CD4-positive, alpha-beta T cell treated with Interleukin-17A for 1 hour (primary cell): Measurements from ENCODE around the gene MRPS34.

Source experiments
- DNase-seq: peaks from one replicate; pipeline ENCODE4 v3.0.0-alpha.2; 2020

MRPS34 gene

DNA sequence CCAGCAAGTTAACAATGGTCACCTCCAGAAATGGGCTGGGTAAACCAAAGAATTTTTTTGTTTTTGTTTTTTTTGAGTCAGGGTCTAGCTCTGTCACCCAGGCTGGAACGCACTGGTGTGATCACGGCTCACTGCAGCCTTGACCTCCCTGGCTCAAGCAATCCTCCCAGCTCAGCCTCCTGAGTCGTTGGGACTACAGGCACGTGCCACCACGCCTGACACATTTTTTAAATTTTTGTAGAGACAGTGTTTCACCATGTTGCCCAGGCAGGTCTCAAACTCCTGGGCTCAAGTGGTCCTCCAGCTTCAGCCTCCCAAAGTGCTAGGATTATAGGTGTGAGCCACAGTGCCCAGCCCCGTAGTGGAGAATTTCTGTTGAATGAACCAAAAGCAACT, 7.7 kb upstream of the MRPS34 start:
- DNase-seq, result no peak

DNA sequence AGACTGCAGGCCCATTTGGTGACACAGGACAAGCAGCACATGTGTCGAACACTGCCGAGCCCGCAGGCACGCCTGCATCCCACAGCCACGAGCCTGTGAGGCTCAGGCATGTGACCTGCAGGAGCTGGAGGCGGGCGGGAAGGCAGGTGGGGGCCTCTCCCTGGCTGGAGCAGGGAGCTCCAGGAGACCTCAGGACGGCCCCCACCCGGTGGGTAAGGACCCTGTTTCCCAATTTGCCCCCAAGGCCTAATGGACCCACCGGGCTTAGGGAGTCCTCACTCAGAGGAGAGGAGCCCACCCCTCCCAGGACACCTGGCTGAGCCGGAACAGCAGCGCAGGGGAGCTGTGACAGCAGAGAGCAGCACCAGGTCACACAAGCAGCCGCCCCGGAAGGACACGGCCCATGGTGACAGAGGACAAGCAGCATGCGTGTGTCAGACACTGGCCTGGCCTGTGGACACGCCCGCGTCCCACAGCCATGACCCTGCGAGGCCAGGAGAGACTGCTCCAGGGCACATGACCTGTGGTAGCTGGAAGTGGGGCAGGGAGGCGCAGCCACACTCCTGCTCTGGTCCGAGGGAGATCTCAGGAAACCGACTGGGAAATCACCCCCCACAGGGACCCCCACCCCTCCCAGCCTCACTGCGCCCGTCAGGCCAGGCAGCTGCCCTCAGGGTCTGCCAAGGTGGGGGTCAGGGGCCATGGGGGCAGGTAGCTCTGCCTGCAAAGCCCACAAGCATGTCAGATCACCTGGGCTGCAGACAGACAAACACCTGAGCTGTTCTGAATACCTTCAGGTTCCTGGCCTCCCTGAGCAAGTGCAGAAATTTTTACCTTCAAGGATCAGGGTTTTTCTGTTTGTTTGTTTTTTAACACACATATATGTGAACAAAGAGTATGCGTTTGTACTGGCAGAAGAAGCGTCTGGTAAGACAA, 7.1 kb upstream of the MRPS34 start:
- no peak for DNase-seq

DNA sequence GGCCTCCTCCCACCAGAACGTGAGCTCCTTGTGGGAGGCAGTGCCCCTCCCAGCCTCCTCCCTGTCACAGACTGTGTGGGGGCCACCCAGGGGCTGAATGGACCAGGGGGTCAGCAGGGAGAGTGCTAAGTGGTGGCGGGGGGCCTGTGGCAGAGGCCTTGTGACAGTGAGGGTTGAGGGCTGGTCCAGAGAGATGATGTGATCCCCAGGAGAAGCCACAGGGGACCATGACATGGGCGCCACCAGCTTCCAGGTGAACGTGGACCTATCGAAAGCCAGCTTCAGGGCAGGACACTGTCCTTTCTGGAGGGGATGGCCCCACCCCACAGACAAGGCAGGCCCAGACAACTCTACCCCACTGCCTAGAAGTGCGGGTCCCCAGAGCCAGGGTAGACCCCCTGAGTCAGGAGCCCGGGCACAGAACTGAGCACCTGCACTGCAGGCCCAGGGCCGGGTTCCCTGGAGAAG, 6.3 kb upstream of the MRPS34 start:
- no peak for DNase-seq

DNA sequence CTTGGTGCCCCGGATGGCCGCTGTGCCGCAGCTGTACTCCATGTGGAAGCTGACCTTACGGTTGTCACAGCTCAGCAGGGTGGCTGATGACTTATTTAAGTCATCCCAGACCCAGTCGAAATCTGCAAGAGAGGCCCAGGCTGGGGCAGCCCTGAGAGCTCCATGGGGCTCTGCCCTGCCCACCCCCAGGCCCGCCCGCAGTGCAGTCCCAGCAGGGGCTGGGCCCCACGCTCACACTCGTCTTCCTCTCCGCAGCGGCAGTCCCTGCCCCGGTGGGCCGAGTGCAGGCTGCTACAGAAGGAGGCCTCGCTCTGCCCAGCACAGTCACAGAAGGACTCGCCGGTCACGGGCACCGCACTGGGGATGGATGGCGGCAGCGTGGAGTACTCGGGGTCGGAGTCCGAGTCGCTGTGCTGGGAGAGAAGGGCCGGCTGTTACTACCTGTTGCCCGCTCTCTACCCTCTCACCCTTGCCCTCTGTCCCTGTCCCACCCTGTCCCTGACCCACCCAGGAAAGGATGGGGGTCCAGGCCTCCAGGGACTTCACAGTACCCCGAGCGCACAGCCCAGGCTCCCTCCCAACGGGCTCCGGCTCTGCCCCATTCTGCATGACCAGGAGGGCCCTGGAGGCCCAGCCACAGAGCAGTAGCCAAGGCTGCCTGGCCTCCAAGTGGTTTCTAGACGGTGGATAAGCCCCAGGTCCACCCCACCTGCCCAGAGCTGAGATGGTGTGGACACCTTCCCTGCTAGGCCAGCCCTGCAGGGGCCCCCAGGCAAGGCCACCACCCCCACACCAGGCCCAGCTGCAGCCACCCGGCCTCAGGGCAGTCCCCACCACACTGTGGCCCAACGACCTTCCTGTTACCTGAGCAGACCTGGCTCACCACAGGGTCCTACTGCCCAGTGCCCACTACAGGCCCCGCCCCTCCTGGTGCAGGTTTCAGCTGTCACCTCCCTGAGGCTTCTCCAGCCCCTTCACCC, 5.6 kb upstream of the MRPS34 start:
- no peak for DNase-seq

GRCh38 chr16:1777375-1778199, 4.7 kb upstream of the MRPS34 start:
- no peak for DNase-seq

DNA sequence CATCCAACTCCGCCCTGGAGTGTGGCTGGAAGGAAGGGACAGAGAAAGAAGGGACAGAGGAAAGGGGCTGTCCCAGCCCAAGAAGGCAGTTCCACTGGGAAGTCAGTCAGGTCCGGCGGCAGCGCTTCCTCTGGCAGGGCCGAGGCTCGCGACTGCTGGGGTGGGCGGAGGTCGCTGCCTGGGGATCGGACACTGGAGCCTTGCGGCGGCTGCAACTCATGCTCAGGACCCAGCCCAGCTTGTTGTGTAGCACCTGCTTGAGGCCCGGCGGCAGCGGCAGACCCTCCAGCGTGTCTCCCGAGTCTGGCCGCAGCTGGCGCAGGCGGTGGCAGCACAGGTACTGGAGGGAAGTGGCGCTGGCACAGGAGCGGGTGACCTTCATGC, 4.0 kb upstream of the MRPS34 start:
- no peak for DNase-seq

DNA sequence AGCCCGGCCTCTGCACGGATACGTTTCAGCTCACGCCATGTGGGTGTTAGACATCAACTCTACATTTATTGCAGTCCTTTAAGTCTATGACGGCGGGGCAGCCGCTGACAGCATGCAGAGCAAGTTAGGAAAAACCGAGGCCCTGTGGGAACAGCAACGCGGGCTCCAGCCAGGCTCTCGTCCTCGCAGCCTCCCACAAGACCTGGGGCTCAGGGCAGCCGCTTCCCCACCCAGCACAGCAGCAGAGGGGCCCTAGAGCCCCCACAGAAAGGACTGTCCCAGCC, 3.7 kb upstream of the MRPS34 start:
- DNase-seq, result no peak

DNA sequence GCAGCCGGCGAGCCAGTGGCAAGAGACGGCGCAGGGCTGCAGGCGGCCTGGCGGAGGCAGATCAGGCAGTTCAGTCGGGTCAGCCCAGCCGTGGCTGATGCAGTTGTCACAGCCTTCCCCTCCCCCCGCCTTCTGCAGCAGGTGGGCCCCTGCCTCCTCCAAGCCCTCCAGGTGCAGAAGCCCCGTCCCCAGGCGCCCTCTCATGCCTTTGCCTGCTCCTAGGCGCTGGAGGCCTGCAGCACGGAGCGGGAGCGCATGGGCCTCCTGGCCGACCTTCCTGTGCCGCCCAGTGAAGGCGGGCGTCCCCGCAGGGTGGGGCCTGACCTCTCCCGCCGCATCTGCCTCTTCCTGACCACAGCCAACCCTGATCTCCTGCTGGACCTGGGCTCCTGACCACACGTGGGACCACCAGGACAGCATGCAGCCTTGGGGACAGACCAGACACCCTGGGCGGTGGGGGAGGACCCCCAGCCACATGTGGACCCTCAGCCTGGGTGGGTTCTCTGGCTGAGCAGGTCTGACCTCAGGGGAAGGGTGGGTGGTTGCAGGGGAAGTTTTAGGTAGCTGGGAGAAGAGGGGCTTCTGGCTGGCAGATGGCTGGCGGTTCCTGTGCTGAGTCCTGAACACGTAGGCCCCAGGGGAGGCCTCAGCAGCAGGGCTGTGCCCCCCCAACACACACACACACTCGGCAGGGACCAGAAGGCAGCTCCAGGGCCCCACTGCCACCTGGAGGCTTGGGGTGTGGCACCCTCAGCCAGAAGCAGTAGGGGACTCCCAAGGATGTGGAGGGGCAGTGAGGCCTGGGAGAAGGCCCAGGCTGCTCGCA, 3.1 kb upstream of the MRPS34 start:
- no peak for DNase-seq

DNA sequence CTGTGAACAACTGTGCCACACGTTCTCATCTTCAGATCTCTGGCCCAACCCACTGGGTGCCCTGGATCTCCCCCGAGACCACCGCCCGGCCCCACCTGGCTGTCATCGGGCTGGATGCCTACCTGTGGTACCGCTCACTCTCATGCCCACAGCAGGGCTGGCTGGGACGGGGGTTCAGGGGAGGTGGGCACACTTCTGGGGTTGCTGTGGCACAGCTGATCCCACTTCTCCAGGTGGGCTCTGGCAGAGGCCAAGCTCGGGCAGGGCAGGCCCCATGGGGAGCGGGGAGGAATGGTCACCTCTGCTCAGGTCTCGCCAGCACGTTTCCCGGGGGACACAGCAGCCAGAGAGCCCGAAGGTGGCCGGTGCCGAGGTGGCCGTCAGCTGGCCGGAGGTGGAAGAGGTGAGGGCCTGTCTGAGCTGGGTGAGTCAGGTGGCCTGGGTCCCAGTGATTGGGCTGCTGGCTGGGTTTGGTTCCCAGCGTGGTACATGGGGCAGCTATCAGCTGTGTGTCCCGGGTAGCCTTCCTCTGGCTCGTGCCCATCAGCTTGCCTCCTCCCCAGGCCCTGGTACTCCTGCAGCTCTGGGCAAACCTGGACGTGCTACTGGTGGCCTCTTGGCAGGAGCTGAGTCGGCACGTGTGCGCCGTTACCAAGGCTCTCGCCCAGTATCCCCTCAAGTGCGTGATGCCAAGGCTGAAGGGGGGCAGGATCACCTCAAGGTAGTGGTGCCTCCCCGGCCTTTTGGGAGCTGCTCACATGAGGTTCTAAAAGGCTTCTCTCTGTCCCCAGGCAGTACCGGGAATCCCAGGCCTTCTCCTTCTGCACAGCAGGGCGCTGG, 2.3 kb upstream of the MRPS34 start:
- DNase-seq, result no peak

GRCh38 chr16:1774448-1774780, 1.5 kb upstream of the MRPS34 start:
- DNase-seq, result no peak

DNA sequence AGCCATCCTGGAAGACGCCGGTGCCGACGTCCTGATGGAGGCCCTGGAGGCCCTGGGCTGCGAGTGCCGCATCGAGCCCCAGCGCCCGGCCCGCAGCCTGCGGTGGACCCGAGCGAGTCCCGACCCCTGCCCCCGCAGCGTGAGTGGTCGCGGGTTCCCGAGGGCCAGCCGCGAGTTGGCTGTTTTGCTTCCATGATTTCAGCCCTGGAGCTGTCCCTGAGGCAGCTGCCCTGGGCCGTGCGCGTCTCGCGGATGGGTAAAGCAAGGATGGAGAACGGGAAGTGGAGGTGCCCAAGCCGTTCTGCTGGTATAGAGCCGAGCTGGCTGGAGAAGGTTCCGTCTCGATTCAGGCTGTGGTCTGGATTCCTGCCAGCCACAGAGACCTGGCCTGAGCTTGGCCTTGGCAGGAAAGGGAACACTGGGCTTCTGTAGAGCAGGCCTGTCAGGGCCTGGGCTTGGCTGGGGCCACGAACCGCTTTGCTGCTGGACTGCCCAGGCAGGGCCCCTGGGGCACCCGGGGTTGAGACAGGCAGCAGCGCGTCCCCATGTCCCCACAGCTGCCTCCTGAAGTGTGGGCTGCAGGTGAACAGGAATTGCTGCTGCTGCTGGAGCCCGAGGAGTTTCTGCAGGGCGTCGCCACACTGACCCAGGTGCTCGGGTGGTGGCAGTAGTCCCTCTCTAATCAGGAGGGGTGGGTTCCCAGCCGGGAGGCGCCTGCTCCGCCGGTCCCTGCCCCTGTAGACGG, 941 bp upstream of the MRPS34 start:
- DNase-seq, result no peak

- peak; percentile 33 for DNase-seq
Observed at GRCh38 chr16:1772362-1772907, 499 bp downstream of the MRPS34 start, which contains the start of gene EME2. Gene EME2 (plus strand): TSS chr16:1772810. CDS start chr16:1773228, 418 bp downstream.

- no peak for DNase-seq
Observed at GRCh38 chr16:1771864-1772361, 1.0 kb downstream of the MRPS34 start.

- peak; percentile 75 for DNase-seq
Observed at GRCh38 chr16:1771188-1771863, 1.6 kb downstream of the MRPS34 start, which contains the start of gene NME3. Gene NME3 (minus strand): TSS chr16:1771543. CDS start chr16:1771534, 9 bp downstream.

- DNase-seq, result peak; percentile 64
Observed at GRCh38 chr16:1770328-1771187, 2.4 kb downstream of the MRPS34 start.

GRCh38 chr16:1769402-1770300, 3.3 kb downstream of the MRPS34 start:
- DNase-seq, result no peak
